DMS53 treated with DMSO at 0.1 percent for 48 hours (cell line): ENCODE data around the gene CX3CL1.
"Not testable (repeated sequence)": the region's sequence is repeated elsewhere in the genome, so short reads cannot be mapped to it uniquely, and the experiment has no call there.

Experiments used
- DNase-seq: peaks from one replicate; lab custom pipeline; 2025; ENCODE audit not compliant: unreplicated experiment; lab: John Stamatoyannopoulos, UW

The CX3CL1 gene

GRCh38 chr16:57382535-57383275, 10.4 kb downstream of the CX3CL1 start:
- DNase-seq: no peak

- no peak for DNase-seq
These were observed 11.3 kb downstream of the CX3CL1 start for GRCh38 chr16:57383276-57384247.

- no peak for DNase-seq
These were observed 12.2 kb downstream of the CX3CL1 start for GRCh38 chr16:57384248-57385070.

- DNase-seq: no peak
These were observed 12.8 kb downstream of the CX3CL1 start for GRCh38 chr16:57385083-57385482.

GRCh38 chr16:57386381-57386951, 14.2 kb downstream of the CX3CL1 start:
- no peak for DNase-seq

- no peak for DNase-seq
These were observed 15.5 kb downstream of the CX3CL1 start for GRCh38 chr16:57387598-57388354.

GRCh38 chr16:57388359-57389086, 16.2 kb downstream of the CX3CL1 start:
- DNase-seq: no peak

- no peak for DNase-seq
These were observed 16.8 kb downstream of the CX3CL1 start for GRCh38 chr16:57389087-57389468.

GRCh38 chr16:57390636-57391295, 18.5 kb downstream of the CX3CL1 start:
- no peak for DNase-seq

- no peak for DNase-seq
These were observed 19.0 kb downstream of the CX3CL1 start for GRCh38 chr16:57391300-57391699.

- DNase-seq: no peak
These were observed 19.4 kb downstream of the CX3CL1 start for GRCh38 chr16:57391708-57392107.

GRCh38 chr16:57392694-57393093, 20.4 kb downstream of the CX3CL1 start:
- DNase-seq: no peak

- no peak for DNase-seq
These were observed 22.2 kb downstream of the CX3CL1 start for GRCh38 chr16:57394444-57394843.

GRCh38 chr16:57395026-57395425, 22.7 kb downstream of the CX3CL1 start:
- no peak for DNase-seq

- no peak for DNase-seq
These were observed 24.5 kb downstream of the CX3CL1 start for GRCh38 chr16:57396786-57397185.

GRCh38 chr16:57397493-57397892, 25.2 kb downstream of the CX3CL1 start:
- not testable (repeated sequence) for DNase-seq

GRCh38 chr16:57401943-57402640, 29.8 kb downstream of the CX3CL1 start:
- no peak for DNase-seq
